Umbilical cord (tissue), 2 donors: ENCODE results near the gene UBE2S. TPM values are rescaled to one million over a fixed set of nuclear protein-coding genes. Genes with fewer than 3 reads are reported as not detected.

Experiments used
- DNase-seq: peaks from one replicate; pipeline ENCODE4 v3.0.0-alpha.2; 2015; ENCODE audit warnings: low spot score
- total RNA-seq: library from RNA; depleted of rRNA; stranded (reverse); fragments of >200 nt; gene quantifications from one replicate; pipeline ENCODE4 v1.2.3, GENCODE V29; 2014; ENCODE audit warnings: low replicate concordance; ENCODE audit not compliant: insufficient read depth

Gene UBE2S
- total RNA-seq, 1 donor from 2014 or later: 19.3 TPM

DNA sequence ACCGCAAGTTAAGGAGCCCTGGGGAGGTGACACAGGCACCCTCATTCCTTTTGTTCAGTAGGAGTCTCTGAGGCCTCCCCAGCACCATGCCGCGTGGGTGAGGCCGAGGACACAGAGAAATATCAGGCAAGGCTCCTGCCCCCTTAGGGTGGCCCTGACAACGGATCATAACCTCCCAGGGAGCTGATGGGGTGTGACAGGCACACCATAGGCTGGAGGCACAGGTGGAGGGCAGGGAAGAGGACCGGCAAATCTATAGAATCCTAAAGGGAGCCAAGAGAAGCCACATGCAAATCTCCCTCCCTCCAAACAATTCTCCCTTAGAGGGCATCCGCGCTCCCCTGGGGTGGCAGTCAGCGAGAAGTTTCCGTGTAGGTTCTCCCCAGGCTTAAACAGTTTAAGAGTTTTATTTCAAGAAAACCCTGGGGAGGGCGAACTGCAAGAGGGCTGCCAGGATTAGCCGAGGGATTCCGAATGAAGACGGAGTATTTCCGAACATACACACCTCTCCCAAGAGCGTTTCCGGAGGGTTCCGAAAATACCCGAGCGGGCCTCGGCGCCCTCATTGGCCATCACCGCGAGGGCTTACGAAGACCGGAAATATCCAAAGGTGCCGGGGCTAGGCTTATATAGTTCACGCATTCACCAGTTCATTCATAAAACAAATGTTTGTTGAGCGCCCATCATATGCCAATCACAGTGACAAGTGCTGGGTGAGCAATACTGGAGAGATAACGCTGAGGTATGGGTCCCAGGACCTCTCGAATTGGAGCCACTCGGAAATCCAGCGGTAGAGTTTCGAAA is 22.5 kb downstream of the UBE2S start:
- DNase-seq: peak; percentile 99

DNA sequence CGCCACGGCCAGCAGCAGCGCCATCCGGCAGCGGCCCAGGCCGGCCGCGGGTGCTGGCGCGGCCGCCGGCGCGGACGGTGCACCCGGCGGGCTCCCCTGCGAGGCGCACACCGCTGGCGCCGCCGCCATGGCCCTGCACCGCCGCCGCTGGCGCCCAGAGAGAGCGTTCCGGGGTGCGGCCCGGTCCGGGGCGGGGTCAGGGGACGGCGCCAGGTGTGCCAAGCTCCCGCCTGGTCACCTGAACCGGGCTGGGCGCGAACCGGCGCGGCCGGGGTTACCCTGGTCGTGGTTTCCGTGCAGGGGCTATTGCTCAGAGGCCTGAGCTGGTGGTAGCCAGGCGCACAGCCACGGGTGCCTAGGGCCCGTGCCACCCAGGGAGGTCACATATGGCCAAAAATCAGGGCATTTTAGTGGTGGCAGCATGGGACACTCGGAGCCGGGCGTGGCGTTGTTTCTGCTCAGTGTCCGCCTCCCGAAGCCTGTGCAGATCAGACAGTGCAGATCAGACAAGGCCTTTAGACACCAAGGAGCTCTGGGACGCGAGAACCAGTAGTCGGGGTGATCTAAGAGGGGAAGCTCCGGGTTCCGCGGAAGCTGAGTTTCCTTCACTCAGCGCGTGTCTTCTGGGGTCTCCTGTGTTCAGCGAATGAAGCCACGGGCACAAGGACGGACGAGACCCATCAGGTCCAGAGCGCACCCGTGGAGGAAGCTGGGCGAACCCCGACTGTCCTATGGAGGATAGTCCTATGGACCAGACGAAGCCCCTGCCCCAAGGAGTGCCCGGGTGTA is 23.3 kb downstream of the UBE2S start, which contains the start of gene TMEM238:
TSS of gene TMEM238 (minus strand) at position 162 of the 789 bp plus-strand sequence. CDS start at position 129, 33 bp downstream.
- DNase-seq: no peak

DNA sequence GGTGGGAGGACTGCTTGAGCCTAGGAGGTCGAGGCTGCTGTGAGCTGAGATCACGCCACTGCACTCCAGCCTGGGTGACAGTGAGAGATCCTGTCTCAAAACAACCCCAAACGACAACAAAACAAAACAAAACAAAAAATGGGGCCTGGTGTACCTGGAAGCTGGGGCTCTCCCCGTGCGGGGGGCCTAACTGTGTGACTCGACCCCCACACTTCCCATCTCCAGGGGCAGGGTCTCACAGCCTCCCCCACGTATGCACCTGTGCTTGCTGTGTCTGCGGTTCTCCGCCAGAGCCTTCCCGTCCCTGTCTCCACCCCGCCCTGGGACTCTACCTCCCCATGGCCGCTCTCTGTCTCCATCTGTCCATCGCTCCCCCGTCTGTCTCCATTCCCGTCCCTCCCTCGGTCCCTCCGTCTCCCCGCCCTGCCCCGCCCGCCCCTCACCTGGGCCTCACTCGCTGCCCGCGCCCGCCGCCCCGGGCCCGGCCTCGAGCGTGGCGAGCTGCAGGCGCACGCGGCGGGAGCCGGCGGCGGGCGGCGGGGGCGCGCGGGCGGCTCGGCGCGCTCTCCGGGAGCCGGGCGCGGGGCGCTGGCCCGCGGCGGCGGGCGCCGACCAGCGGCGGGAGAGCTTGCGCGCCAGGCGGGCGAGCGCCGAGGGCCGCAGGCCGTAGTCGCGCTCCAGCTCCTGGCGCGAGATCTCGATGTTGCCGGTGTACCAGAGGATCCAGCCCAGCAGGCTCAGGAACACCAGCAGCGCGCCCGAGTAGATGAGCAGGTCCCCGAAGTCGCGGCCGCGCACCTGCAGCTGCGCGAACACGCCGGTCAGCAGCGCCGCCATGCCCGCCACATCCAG is 24.1 kb downstream of the UBE2S start:
- DNase-seq: peak; percentile 53

DNA sequence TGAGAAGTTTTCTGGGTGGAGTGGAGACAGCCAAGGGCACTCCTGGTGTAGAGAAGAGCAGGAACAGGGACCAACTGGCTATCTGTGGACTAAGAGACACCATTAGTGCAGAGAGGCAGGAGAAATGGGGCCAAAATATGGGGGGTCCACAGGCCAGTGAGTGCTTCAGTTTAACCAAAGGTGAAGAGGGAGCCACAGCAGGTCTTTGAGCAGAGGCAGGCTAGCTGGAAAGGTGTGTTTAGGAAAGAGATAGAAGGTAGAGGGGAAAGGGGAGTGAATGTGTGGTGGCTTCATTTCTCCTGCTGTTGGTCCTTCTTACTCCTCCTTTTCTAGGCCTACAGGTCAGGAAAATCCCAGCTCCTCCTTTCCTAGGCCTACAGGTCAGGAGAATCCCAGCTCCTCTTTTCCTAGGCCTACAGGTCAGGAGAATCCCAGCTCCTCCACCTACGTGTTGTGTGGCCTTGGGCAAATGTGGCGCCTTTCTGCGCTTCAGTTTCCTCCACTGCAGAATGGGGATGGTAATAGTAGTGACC is 25.0 kb downstream of the UBE2S start:
- DNase-seq: no peak

DNA sequence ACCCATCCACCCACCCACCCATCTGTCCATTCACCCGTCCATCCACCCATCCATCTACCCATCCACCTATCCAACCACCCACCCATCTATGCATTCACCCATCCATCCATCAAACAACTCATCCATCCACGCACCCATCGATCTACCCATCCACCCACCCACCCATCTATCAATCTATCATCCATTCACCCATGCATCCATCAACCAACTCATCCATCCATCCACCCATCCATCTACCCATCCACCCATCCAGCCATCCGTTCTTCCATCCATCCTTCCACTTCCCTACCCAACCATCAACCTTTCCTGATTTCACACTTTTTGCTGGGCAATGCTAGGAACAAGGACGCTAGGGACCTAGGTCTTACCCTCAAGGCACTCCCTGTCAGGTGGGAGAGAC is 25.6 kb downstream of the UBE2S start:
- DNase-seq: no peak

DNA sequence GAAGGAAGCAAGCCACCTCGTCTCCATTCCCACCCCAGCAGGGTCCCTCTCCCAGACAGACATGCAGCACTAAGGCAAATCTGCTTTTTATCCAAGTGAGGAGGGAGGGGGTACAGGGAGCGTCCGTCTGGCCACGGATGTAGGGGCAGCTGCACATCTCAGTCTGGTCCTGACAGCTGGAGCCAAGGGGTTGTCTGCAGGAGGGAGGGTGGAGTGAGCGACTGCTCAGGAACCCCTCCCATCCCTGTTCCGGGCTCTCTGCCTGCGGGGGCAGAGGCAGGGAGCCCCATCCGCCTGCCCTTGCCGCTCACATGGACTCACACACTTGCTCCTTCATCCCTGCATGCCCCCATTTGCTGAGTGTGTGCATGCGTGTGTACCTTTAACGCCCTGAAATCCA is 28.4 kb downstream of the UBE2S start:
- DNase-seq: no peak

DNA sequence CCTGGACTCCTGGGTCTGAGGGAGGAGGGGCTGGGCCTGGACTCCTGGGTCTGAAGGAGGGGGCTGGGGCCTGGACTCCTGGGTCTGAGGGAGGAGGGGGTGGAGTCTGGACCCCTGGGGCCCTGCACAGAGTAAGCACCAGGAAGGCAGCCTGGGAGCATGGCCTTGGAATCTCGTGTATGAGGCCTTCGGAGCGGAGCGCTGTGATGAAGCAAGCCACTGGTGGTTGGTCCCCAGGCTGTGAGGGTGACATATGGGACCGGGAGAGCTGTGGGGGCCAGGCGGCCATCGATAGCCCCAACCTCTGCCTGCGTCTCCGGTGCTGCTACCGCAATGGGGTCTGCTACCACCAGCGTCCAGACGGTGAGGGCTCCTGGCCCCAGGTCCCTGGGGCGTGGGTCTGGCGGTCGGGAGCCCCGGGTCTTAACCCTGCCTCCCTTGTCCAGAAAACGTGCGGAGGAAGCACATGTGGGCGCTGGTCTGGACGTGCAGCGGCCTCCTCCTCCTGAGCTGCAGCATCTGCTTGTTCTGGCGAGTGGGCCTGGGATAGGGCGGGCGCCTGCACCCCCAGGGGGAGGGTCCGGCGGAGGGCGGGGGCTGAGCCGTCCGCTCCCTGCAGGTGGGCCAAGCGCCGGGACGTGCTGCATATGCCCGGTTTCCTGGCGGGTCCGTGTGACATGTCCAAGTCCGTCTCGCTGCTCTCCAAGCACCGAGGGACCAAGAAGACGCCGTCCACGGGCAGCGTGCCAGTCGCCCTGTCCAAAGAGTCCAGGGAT is 30.0 kb downstream of the UBE2S start:
- DNase-seq: no peak

DNA sequence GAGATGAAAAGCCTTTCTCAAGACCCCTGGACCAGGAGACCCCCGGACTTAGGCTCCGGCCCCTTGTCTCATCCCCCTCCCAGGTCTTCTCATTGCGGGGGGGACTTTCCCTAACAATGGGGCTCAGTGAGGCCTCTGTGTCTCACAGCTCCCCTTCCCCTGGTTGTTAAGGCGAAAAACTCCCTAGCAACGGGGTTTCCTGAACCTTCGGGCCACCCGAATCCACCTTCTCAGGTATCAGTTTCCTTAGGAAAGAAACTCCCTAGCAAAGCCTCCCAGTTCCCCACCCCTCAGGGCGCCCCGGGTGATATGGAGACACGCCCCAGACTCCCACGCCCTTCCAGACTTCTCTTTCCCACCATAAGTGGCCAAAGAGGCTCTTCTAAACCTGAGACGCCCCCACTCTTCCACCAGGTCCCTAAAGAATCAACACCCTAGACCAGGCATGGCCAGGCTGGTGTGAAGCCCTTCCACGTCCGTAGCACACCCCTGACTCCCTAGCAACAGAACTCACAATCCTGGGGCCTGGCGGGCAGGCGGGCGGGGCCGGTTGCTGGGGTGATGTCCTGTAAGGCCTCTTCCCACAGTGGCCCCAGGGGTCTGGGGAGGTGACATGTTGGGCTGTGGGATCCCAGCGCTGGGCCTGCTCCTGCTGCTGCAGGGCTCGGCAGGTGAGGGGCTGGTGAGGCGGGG is 31.2 kb downstream of the UBE2S start, which contains the start of gene TMEM190:
TSS of gene TMEM190 (plus strand) at position 586 of the 693 bp plus-strand sequence. CDS start at position 614, 28 bp downstream.
- peak; percentile 41 for DNase-seq

DNA sequence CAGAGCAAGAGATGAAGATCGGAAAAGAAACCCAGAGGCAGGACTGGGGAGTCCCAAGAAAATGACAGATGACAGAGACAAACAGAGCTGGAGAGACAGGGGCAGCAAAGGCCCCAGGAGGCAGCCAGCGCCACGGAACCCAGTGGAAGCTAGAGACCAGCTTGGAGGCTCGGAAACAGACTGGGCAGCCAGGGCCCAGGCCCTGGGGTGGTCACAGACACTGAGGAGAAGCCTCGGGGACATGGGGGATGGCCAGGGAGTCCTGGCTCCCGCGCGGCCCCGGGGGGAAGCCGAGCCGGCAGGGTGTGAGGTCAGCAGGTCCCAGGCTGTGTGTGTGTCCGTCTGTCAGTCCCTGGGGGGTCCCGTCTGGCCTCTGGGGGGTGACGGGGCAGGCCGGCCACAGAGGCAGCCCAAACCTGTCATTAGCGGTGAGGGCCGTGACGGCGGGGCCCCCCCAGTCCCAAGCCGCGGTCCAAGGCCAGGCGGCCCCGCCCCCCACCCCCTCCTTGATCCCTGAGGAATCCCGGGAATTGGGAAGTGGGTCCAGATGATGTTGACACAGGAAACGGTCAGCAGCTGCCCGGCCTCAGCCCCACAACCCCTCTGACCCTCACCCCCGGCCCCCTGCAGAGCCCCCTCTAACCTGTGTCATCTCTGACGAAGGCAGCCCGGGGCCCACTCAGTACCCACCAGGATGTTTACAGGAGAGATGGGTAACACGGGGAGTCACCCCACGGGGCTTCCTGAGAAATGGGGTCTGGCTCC is 33.4 kb downstream of the UBE2S start:
- DNase-seq: no peak

DNA sequence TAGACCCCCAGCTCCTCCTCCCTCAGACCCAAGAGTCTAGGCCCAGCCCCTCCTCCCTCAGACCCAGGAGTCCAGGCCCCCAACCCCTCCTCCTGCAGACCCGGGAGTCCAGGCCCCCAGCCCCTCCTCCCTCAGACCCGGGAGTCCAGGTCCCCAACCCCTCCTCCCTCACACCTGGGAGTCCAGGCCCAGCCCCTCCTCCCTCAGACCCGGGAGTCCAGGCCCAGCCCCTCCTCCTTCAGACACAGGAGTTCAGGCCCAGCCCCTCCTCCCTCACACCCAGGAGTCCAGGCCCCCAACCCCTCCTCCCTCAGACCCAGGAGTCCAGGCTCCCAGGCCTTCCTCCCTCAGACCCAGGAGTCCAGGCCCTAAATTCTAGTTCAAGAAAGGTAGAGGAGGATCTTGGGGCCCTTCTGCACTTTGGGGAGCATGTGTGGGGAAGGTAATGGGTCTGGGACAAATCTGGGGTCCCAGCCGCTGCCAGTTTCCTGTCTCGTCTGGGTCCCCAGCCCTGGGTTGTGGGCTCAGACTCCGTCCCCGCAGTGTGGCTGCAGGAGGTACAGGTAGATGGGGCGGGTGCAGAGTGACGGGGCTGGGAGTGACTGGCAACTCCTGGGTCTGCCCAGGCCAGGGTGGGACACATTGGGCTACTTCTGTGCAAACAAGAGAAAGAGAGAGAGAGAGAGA is 34.1 kb downstream of the UBE2S start:
- DNase-seq: no peak

DNA sequence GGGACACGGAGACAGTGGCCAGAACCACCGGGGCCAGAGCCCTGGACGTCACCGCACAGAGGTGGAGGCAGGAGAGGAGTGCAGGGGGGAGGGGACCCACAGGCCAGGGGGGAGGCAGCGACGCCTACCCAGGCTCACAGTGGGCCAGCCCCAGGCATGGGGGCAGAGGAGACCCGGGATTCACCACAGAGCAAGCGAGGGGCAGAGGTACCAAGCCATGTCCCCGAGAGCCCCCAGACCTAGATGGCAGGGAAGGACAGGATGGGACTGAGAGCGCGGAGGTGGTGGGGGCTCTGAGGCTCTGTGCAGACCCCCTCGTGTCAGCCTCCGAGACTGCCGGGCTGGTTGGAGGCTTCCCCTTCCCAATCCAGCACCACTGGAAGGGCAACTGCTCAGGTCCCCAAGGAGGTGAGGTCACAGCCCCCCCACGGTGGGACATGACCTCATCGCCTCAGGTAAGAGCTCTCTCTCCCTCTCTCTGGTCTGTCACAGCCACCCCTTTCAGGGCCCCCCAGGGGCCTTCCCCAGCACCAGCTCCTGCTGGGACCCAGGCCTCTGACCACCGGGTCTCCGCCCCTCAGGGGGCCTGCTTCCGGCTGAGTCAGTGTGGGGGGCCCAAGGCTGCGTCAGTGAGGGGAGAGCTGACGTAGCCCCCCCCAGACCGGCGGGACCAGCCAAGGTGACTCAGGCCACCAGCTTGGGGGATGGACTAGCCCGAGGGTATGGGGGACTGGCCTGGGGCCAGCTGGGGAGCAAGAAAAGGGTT is 35.1 kb downstream of the UBE2S start:
- DNase-seq: no peak

DNA sequence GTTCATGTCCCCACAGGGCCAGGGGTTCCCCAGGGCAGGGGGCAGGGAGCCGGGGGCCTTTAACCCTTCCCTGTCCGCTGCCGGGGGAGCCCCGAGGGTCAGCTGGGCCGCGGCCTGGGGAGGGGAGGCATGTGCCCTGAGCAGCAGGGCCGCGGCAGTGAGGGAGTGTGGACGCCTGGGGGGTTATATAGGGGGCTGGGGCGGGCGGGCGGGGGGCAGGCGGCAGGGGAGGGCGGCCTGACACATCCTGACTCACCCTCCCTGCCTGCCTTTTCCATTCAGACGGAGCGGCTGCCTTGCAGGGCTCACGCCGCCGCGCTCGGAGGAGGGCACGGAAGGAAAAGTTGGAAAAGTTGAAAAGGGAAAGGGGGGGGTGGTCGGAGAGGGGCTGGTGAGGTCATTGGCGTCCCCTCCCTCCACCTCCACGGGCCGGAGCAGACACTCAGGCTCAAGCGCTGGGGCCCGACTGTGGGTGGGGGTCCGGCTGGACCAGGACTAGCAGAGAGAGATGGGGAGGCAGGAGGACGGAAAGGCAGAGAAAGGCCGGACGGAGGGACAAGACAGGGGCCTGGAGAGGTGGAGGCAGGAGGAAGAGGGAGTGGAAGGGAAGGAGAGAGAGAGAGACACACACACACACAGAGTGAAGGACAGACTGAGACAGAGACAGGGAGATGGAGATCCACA is 37.1 kb downstream of the UBE2S start, which contains the start of gene IL11:
TSS of gene IL11 (minus strand) at position 159 of the 684 bp plus-strand sequence. CDS start at position 6, 153 bp downstream.
- DNase-seq: peak; percentile 58

DNA sequence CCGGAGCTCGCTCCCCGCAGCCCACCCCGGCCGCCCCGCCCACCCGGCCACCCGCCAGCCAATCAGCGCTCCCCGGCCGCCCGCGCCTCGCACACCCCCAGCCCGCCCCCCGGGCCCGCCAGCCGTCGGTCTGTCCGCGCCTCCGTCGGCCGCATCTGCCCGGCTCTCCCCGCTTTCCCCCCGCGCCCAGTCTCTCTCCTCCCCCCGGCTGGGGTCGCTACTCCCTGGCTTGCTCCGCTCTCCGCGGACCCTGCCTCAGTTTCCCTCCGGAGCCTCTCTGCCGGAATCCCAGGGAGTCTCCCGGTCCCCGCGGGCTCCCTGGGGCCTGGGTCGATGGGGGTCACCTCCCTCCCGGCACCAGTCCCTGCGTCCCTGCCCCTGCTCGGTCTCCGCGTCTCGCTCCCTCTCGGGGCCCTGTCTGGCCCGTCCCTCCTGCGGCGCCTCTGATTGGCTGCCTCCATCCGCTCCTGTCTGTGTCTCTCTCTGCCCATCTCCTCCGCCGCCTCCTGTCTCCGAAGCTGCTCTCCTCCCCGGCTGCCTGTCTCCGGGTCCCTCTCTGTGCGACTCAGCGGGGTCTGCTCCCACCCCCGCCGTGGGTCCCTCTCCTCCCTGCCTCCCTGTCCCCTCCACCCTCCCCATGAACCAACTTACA is 37.8 kb downstream of the UBE2S start:
- peak; percentile 89 for DNase-seq

DNA sequence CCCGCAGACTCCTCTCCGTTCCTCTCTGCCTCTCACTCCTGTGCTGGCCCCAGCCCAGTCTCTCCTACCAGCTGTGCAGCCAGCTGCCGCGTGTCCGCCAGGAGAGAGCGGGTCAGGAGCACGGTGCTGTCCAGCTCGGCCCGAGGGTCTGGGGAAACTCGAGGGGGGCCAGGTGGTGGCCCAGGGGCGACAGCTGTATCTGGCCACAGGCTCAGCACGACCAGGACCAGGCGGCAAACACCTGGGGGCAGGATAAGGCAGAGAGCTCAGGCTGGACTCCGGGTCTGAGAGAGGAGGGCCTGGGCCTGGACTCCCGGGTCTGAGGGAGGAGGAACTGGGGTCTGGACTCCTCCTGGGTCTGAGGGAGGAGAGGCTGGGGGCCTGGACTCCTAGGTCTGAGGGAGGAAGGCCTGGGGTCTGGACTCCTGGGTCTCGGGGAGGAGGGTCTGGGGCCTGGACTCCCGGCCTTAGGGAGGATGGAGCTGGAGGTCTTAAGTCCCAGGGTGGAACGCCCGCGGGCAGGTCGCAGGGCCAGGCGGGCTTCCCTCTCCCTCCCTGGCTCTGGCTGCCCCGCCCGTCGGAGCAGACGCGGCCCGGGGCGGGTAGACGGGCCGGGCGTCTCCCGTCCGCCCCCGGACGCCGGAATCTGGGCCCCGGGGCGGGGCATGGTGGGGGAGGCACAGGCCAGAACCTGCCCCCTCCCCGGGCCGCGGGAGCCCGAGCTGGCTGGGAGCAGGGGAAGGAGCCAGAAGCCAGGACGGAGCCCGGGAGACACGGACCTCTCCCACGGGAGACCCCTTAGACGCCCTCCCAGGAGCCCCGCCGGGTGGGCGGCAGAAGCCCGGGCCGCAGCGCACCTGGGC is 38.7 kb downstream of the UBE2S start:
- DNase-seq: peak; percentile 86

DNA sequence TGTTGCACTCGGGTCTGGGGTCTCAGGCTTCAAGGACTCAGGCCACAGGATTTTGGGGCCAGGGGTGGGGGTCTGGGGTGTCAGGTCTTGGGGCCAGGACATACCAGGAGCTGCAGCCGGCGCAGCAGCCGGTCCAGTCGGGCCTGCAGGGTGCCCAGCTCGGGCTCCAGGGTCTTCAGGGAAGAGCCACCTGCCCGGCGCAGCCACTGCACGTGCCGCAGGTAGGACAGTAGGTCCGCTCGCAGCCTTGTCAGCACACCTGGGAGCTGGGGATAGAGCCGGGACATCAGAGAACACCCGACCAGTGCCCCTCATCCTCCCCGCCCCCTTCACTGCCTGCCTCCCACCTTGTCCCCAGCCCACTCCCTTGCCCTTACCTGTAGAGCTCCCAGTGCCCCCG is 39.5 kb downstream of the UBE2S start:
- no peak for DNase-seq

DNA sequence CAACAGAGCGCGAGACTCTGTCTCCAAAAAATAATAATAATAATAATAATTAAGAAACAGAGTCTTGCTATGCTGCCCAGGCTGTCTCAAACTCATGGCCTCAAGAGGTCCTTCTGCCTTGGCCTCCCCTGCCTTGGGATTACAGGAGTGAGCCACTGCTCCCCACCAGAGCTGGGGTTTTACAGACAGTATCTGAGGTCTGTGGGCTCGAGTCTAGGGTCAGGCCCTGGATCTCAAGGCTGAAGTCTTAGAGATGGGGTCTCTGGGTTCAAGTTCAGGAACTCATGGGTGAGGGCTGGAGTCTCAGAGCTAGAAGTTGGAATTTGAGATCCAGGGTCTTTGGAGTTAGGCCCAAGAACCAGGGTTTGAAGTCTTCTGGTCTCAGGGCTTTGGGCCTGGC is 40.8 kb downstream of the UBE2S start:
- DNase-seq: no peak
